Kidney epithelial cell (primary cell): ENCODE results near the gene UTRN. TPM values are rescaled to one million over a fixed set of nuclear protein-coding genes. Genes with fewer than 3 reads are reported as not detected.

Experiments
- DNase-seq: peaks from one replicate; pipeline ENCODE4 v3.0.0-alpha.2; 2010; ENCODE audit warnings: low read depth
- H3K27me3 ChIP-seq: 2 replicates; pipeline ENCODE4 v1.6.0; 2011; ENCODE audit warnings: low read length; ENCODE audit not compliant: control insufficient read depth, insufficient read depth
- H3K36me3 ChIP-seq: 2 replicates; pipeline ENCODE4 v1.5.1; 2011; ENCODE audit warnings: low read length; ENCODE audit not compliant: control insufficient read depth, insufficient read depth
- H3K4me3 ChIP-seq: 2 replicates; pipeline ENCODE4 v1.5.1; 2011; ENCODE audit warnings: low read depth, mild to moderate bottlenecking, control low read depth, low read length
- CTCF ChIP-seq: IDR thresholded peaks from 2 replicates; pipeline ENCODE4 v1.5.1; 2011; ENCODE audit warnings: mild to moderate bottlenecking, moderate library complexity, low read length, control low read depth, inconsistent platforms; ENCODE audit not compliant: insufficient read depth, poor library complexity, severe bottlenecking
- total RNA-seq: library from RNA; depleted of rRNA; stranded (reverse); fragments of >200 nt; gene quantifications from 2 replicates; pipeline ENCODE4 v1.2.3, GENCODE V29; 2015

The UTRN gene
- total RNA-seq, 1 donor from 2014 or later = 69.1 TPM

GRCh38 chr6:144277174-144277573 is 8.0 kb upstream of the UTRN start:
- Histone ChIP-seq H3K36me3 (no peaks in the 10 kb centered on the region), H3K27me3 (no peaks in the 10 kb centered on the region), H3K4me3 (no peak overlapping the region)
- no peak for TF ChIP-seq CTCF
- DNase-seq = no peak

- no peak for TF ChIP-seq CTCF
- no peak overlapping the region for H3K4me3 ChIP-seq
- no peaks in the 10 kb centered on the region for H3K27me3 ChIP-seq
- DNase-seq = no peak
- H3K36me3 ChIP-seq = no peaks in the 10 kb centered on the region
Measured at GRCh38 chr6:144277605-144278227, 7.4 kb upstream of the UTRN start.

GRCh38 chr6:144278659-144279314 is 6.3 kb upstream of the UTRN start:
- DNase-seq = no peak

GRCh38 chr6:144279484-144280150 is 5.5 kb upstream of the UTRN start:
- TF ChIP-seq CTCF = no peak
- H3K36me3 ChIP-seq = no peaks in the 10 kb centered on the region
- H3K4me3 ChIP-seq = no peak overlapping the region
- H3K27me3 ChIP-seq = no peaks in the 10 kb centered on the region
- no peak for DNase-seq

More at GRCh38 chr6:144278659-144279314, 6.3 kb upstream of the UTRN start:
- no peak for TF ChIP-seq CTCF
- Histone ChIP-seq H3K27me3 (no peaks in the 10 kb centered on the region), H3K4me3 (no peak overlapping the region), H3K36me3 (no peaks in the 10 kb centered on the region)

- H3K27me3 ChIP-seq = no peaks in the 10 kb centered on the region
- TF ChIP-seq CTCF = no peak
- no peaks in the 10 kb centered on the region for H3K36me3 ChIP-seq
- no peak for DNase-seq
- H3K4me3 ChIP-seq = peak overlapping the region; percentile 70
Measured at GRCh38 chr6:144283646-144284477, 1.3 kb upstream of the UTRN start.
